HG03354 (cell line): ENCODE measurements around the gene CDH22.

Source experiments
- ATAC-seq: cut with Tn5 transposase; IDR thresholded peaks from one replicate; pipeline ENCODE4 v1.9.1; 2021; ENCODE audit warnings: mild to moderate bottlenecking; ENCODE audit not compliant: unreplicated experiment, poor library complexity, severe bottlenecking

CDH22 gene

GRCh38 chr20:46185353-46185752 lies 122.9 kb downstream of the CDH22 start:
- ATAC-seq = no peak

- ATAC-seq = no peak
Observed at GRCh38 chr20:46183768-46184167, 124.5 kb downstream of the CDH22 start.

DNA sequence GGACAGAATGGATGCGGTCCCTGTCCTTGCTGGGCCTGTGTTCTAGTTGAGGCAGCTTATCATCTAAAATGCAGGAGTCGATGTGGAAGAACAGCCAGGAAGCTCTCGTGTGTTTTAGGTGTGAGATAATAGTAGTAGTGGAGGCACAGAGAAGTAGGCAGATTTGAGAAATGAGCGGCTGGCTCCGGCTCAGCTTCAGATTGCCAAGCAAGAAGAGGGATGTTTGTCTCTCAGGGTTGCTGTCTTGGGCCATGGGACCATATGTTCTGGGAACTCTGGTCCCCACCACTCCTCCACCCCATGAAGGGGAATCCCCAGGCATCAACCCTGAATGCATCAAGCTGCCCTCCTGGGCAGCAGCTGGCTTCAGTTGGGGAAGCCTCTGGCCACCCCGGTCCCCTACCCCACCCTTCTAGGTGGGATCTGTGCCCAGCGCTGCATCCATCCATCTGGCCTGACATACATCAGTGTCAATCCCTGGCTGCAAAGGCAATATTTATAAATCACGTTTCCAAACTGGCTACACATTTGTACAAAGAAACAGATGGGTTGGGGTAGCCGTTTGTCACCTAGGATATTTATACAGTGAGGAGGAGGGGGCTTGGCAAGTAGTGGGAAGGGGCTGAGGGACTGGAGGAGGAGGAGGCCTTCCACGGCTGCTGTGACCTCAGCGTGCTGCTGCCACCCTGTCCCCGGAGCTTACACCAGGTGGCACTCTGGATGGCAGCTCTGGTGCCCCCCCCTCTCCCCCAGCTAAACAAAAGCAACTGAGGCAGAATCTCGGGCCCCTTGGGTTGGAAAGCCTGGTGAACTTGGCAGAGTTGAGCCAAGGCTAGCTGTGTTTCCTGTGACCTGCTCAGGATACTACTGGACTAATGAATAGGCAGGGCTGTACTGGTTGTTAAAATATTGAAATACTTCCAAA lies 125.8 kb downstream of the CDH22 start:
- ATAC-seq = no peak

DNA sequence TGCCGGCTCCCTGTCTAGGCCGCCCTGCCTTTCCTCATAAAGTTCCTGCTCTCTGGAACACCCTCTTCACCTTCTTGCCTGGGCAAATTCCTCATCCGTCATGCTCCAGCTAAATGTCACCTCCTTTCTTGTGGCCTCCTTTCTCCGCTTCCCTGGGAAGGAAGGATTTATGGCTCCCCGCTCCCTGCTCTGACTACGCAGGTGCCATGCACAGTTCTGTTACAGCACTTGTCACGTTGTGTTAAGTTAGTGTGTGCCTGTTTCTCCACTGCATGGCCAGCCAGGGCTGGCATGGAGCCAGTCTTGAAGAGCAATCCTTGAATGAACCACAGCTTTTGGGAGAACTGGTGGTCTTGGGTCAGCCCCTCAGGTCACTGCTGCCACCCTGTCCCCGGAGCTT lies 128.4 kb downstream of the CDH22 start:
- no peak for ATAC-seq

DNA sequence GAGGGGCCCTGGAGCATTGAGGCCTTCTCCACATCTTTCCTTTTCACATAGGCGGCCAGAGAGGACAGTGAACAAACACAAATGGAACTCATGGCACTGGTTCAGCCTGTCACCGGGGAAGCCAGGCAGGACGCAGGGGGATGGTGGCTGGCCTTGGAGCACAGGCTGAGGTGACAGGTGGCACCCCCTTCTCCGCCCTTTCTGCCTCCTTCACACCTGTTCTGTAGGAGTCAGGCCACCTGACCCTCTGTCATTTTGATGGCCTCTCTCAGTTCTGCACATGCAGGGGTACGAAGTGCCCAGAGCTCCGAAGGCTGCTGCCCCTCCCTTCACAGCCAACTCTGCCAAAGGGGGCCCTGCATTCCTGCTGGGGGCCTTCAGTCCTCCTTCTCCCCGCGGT lies 129.4 kb downstream of the CDH22 start:
- no peak for ATAC-seq

DNA sequence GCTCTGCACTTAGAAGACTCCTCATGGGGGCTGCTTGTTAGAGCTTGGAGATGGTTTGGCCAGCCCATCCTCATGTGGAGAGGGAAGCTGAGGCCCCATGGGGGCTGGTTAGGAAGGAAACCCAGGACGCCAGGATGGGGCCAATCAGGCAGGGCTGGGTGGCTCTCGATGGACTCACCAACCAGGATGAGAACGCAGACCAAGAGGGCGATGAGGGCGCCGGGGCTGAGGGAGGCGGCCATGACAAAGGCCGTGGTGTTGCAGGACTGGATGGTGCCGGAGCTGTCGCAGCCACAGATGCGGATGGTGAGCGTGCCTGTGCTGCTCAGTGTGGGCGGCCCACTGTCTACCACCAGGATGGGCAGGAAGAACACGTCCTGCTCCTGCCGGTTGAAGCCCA lies 130.5 kb downstream of the CDH22 start:
- no peak for ATAC-seq

DNA sequence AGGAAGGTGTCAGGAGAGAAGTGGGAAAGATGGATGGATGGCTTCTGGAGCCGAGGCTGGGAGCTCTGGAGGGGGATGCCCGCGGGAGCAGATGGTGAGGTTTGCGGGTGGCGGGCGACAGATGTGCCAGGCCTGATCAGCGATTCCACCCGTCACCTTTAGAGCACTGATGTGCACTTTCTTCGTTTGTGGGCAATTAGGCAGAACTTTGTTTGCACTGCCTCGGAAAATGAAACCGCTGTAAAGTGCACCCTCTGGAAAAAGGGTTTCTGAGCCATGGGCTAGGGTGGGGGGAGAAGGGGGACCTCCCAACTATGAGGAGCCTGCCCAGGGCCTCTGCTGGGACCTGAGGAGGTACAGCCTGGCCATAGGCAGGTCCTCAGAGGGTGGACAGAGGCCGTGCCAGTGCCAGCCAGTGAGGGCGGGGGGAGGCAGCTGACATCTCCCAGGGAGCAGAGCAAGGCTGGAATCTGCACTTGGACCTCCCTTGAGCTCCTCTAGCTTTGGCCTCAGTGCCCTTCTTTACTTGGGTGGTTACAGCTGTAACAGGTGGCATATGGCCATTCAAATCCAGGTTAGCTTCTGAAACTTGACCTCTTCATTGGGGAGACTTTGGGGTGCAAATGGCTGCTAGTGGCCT lies 131.4 kb downstream of the CDH22 start:
- no peak for ATAC-seq

DNA sequence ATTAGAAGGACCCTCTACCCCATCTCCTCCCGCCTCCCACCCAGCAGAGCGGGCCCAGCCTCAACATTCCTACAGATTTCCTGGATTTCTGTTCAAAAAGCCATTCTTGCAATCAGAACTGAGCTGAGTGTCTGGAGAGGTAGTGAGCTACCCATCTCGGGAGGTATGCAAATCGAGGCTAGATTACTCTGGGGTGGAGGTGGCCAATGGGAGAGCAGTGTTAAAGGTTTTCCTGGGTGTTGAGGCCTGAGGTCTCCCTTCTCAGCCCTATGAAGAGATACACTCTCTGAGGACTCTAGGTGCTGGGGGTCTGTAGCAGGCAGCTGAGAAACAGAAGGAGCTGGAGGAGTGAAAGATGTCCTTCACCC lies 133.2 kb downstream of the CDH22 start:
- no peak for ATAC-seq

- no peak for ATAC-seq
Observed at GRCh38 chr20:46174469-46175126, 133.7 kb downstream of the CDH22 start.

DNA sequence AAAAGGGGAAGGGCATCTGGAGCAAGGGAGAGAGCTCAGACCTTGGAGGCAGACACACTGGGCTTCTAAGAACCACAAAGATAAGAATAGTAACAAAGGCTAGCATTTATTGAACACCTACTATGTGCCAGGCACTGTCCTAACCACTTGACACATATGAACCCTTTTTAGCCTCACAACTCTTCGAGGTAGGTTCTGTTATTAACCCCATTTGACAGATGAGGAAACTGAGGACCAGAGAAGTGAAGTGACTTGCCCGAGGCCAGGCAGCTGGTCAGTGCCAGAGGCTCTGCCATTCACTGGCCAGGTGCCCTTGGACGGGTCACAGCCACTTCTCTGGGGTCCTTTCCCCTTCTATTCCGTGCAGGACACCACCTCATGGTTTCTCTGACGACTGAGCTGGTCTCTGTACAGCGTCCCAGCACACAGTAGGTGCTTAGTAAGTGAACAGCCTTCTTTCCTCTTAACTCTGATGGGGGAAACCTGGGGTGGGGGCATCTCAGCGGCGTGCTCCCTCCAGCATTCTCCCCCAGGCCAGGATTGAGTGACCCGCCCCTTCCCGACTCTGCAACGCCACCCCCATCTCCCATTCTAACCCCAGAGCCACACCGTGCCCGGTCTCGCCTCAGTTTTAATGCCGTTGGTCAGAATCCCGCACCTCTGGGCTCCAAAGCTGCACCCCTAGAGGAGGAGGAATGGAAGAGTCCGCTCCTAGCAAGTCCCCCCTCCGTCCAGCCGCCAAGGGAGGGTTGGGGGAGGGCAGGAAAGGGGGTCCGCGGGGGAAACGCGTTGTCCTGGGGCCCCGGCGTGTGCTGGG lies 134.4 kb downstream of the CDH22 start:
- no peak for ATAC-seq

GRCh38 chr20:46172961-46173536 lies 135.2 kb downstream of the CDH22 start:
- no peak for ATAC-seq

DNA sequence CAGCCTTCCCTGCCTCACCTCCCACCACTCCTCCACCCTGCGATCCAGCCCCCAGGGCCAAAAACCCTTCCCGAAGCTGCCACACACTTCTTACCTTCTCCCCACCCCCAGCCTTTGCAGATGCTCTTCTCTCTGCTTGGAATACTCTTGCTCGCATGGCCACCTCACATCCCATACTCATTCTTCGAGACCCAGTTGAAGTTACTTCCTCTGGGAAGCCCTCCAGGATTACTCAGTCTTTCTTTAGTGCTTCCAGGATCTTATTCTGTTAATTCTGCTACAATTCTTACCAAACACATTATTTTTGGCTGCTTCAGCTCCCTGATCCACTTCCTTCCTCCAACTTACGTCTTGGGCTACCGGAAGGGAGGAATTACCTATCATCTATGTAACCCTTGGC lies 135.8 kb downstream of the CDH22 start:
- no peak for ATAC-seq

- ATAC-seq = no peak
Observed at GRCh38 chr20:46171909-46172308, 136.4 kb downstream of the CDH22 start.

GRCh38 chr20:46171476-46171875 lies 136.8 kb downstream of the CDH22 start:
- no peak for ATAC-seq

DNA sequence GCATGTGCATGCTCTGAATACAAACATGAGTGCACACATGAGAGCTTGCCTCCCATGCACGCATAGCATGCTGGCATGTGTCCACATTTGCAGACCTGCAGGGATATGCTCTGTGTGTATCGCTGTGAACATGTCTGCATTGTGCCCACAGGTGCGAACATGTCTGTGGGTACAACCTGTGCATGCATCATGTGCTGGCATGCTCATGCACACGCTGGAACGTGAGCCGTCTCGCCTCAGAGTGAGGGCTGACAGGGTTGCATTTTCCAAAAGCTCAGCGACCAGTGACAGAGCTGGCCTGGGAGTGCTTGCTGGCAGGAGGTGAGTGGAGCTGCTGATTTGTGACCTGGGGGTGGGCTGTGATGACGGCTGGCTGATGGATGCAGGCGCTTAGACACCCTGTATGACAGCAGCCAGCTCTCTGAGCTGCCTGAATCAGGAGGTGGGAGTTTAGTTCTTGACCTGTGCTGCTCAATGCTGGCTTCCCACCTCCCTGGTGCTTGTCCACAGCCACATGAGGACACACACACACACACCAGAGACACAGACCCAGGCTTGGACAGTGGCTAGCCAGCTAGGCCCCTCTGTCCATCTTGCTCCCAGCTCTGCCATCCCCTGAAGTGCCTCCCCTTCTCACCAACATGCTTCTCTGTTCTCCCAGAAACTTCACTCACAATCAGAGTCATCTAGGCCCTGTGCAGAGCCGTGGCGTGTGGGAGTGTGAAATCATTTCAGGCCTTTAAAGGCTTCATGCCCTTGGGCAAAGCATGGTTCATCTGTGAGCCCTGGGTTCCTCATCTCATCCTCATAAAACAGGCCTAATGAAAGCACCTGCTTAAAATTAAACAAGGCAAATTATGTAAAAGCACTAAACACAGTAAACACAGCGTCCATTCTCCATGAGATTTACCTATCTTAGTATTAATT lies 138.8 kb downstream of the CDH22 start:
- ATAC-seq = no peak

DNA sequence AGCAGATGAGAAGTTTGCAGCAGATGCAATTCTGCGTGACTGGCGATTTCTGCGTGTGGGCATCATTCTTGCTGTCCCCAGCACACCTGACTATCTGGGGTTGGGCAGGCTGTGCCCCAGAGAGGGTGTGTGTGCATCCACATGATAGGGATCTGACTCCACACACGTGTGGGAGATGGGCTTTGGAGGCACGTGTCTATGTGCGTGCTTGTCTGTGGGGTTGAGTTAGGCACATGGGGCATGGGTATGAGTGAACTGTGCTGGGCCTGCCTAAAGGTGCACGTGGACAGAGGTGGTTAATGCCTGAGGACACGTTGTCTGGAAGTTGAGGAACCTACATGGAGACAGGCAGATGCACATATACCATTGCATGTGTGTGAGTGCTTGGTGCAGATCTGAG lies 139.9 kb downstream of the CDH22 start:
- no peak for ATAC-seq

- ATAC-seq = no peak
Observed at GRCh38 chr20:46167080-46167479, 141.2 kb downstream of the CDH22 start.

- no peak for ATAC-seq
Observed at GRCh38 chr20:46164254-46164653, 144.0 kb downstream of the CDH22 start.

DNA sequence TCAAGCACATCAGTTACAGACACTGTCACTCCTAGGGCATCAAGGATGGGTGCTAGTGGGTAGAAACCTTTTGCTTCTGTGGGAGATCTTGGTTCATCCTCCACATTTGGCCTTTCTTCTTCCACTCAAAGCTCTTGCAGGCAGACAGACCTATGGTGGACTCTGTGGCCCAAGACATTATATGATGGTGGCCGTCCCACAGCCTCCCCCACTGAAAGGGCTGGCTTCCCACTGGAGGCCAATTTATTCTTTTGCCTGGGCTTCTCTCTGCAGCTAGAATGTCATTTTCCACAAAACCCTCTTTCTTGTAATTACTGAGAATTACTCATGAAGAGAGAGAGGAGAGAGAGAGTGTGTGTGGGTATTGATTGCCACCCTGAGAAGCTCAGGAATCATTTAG lies 146.4 kb downstream of the CDH22 start:
- ATAC-seq = no peak
